Measurements from ENCODE around the gene TIFAB. TPM values are rescaled to one million over a fixed set of nuclear protein-coding genes. Genes with fewer than 3 reads are reported as not detected.
A peak's percentile ranks its signal among the peaks of the same experiment; 100 is the strongest.

TIFAB gene
- total RNA-seq, 4 donors from 2014 or later, result 0.08 TPM; not detected in 3

DNA sequence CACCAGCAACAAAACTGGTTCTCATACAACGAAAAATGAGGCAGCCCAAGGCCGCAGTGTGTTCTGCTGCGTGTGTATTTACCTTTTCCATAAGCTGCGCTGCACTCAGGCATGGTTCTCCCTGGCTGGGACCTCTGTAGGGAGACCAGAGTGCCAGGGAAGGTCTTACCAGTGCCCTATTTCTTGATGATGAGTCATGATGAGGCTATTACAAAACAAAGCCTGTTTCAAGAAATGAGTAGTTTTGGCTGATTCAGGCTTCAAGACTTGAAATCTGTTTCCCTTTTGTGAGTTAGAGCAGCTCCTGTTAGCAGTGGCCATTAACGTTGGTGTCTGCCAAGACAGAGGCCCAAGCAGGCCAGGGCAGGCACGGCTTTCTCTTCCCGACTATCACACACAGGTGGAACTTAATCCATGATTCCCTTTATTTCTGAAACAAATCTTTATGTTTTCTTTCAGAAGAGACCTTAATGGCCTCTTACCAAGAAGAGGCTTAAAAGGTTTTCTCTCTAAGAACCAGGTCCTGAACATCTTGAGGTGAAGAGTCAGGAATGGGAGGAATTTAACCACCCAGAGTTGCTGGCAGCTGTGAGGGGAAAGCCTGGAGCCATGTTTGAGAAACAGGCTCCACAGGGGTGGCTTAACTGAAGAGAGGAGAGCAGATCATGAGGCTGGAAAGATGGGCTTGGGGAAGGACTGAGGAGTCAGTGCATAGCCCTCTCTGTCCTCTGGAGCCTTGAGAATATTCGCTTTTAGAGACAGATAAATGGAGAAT lies 41.4 kb upstream of the TIFAB start:
- no peaks in the 10 kb centered on the region for H3K9me3 ChIP-seq
- H3K4me3 ChIP-seq, result no peak overlapping the region
- WGBS, result 45% methylated on average over 8 of the region's 8 CpGs
- peaks cover 30% of the 10 kb centered on the region for H3K27me3 ChIP-seq
- H3K27ac ChIP-seq, result peak overlapping the region; percentile 53
- H3K36me3 ChIP-seq, result no peaks in the 10 kb centered on the region
- peaks cover 64% of the 10 kb centered on the region for H3K4me1 ChIP-seq
- TF ChIP-seq EP300 (IDR thresholded peaks at IDR 0.05) (no peak), CTCF (IDR thresholded peaks at IDR 0.05) (no peak), POLR2AphosphoS5 (IDR thresholded peaks at IDR 0.05) (no peak), POLR2A (IDR thresholded peaks at IDR 0.05) (no peak)
- DNase-seq (ENCODE audit: low spot score in 2 of 2), result no peak

DNA sequence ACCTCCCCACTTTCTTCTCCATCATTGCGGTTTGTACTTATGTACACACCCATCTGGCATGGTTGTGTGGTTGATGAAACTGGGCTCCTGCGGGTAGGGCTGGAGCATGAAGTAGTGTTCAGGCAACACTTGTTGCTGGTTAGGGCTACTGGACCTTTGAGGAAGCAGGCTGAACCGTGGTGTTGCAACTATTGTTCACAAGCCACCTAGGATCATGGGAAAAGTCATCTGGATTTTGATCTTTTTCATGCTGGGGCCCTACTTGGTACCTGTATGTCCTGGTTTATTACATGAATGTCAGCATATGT lies 40.1 kb upstream of the TIFAB start:
- 62% methylated on average over 2 of the region's 3 CpGs for WGBS
- H3K4me3 ChIP-seq, result no peak overlapping the region
- H3K9me3 ChIP-seq, result no peaks in the 10 kb centered on the region
- TF ChIP-seq POLR2AphosphoS5 (IDR thresholded peaks at IDR 0.05), result no peak
- no peak for TF ChIP-seq POLR2A (IDR thresholded peaks at IDR 0.05)
- TF ChIP-seq EP300 (IDR thresholded peaks at IDR 0.05), result no peak
- TF ChIP-seq CTCF (IDR thresholded peaks at IDR 0.05), result no peak
- peaks cover 55% of the 10 kb centered on the region for H3K4me1 ChIP-seq
- no peak overlapping the region for H3K27ac ChIP-seq
- peaks cover 41% of the 10 kb centered on the region for H3K27me3 ChIP-seq
- no peak for DNase-seq (ENCODE audit: low spot score in 2 of 2)
- H3K36me3 ChIP-seq, result no peaks in the 10 kb centered on the region

DNA sequence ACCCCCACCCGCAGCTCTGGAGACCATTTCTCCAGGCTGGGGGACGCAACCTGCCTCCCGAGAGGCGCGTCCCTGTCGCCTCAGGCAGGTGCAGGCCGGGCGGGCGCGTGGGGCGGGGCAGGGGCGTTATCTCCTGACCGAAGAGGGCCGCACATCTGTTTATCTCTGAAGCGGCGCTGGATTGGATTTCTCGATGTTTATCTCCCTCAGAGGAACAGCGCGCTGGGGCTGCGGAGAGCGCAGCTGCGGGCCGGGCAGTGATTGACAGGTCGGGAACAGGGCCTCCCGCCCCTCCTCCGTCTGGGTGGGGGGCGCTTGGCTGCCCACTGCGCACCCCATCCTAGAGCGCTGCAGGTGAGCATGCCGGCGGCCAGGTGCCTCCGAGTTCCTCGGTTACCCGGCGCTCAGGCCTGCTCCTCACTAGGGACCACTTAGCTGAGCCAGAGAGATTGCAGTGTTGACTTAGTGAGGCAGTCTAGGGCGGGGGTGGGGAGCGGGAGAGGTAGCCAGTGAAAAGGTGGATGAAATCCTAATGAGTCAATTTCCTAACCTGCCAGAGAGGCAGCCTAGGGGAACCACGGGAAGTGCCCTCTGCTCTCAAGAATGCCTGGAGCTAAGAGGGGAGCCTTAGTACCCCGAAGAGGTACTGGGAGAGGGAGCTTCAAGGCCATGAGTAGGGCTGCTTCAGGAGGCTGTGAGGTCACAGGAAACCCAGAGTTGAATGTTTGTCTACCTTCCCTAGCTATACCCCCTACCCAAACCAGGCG lies 39.6 kb upstream of the TIFAB start:
- TF ChIP-seq POLR2A (IDR thresholded peaks at IDR 0.05), result no peak
- no peak for TF ChIP-seq EP300 (IDR thresholded peaks at IDR 0.05)
- TF ChIP-seq CTCF (IDR thresholded peaks at IDR 0.05), result no peak
- no peak for TF ChIP-seq POLR2AphosphoS5 (IDR thresholded peaks at IDR 0.05)
- Histone ChIP-seq H3K9me3 (no peaks in the 10 kb centered on the region), H3K27ac (no peak overlapping the region), H3K4me1 (peaks cover 51% of the 10 kb centered on the region), H3K27me3 (peaks cover 43% of the 10 kb centered on the region), H3K4me3 (no peak overlapping the region), H3K36me3 (no peaks in the 10 kb centered on the region)
- 46% methylated on average over 29 of the region's 40 CpGs for WGBS
- no peak for DNase-seq (ENCODE audit: low spot score in 2 of 2)

GRCh38 chr5:135491038-135491551 lies 38.9 kb upstream of the TIFAB start:
- WGBS, result 40% methylated on average over 13 of the region's 14 CpGs
- H3K9me3 ChIP-seq, result no peaks in the 10 kb centered on the region
- TF ChIP-seq EP300 (IDR thresholded peaks at IDR 0.05) (no peak), POLR2A (IDR thresholded peaks at IDR 0.05) (no peak), CTCF (IDR thresholded peaks at IDR 0.05) (no peak), POLR2AphosphoS5 (IDR thresholded peaks at IDR 0.05) (no peak)
- no peaks in the 10 kb centered on the region for H3K36me3 ChIP-seq
- no peak overlapping the region for H3K4me3 ChIP-seq
- peaks cover 43% of the 10 kb centered on the region for H3K27me3 ChIP-seq
- DNase-seq (ENCODE audit: low spot score in 2 of 2), result no peak
- no peak overlapping the region for H3K27ac ChIP-seq
- peaks cover 51% of the 10 kb centered on the region for H3K4me1 ChIP-seq

All from suprapubic skin (tissue), 4 donors.